Smooth muscle cell of trachea (primary cell): ENCODE results near the gene GALNT13. TPM values are rescaled to one million over a fixed set of nuclear protein-coding genes. Genes with fewer than 3 reads are reported as not detected.

ENCODE experiments used
- total RNA-seq: library from RNA; depleted of rRNA; stranded (reverse); fragments of >200 nt; gene quantifications from 2 replicates; pipeline ENCODE4 v1.2.1, GENCODE V29; 2014

The GALNT13 gene
- total RNA-seq = 0.17 TPM in 1 of 2 replicates, not detected in the other

DNA sequence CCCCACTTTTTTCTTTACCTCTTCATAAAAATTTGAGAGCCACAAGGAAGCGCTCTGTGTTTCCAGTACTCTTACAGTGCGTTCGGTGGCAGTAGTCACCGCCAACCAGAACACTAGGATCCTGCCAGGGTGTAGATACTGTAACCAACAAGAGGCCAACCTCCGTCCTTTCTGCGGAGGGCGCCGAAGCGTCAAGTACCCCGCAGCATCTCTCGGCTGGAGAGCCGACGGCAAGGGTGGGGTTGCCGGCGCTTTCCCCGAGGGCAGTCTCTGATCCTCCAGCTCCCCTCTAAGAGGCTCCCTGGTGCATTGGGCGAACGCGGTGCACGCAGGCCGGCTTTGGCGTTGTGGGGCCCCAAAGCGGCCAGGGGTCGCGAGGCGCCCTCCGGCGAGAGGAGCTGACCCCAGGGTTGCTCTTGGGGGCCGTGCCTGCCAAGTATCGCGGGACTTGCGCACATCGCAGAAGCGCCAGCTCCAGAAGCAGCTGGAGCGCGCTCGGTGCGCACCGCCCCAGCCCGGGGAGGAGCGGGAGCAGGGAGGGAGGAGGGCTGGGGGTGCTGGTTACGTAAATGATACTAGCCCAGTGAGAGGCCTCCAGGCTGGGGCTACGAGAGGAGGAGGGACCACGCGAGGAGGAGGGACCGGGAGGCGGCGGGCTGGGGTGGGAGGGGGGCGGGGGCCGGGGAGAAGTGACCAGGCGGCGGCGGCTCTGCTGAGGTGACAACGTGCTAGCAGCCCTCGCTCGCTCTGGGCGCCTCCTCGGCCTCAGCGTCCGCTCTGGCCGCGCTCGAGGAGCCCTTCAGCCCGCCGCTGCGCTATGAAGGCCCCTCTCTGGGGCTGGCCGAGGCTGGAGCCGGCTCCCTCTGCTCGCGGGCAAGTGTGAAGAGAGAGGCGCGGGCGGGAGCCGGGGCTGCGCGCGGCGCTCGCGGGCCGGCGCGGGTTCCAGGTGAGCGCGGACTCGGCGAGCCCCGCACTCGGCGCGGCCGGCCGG lies at the start of gene GALNT13:
Gene GALNT13 (plus strand): TSS at position 692 of the 991 bp plus-strand sequence.

